H1 (cell line): ENCODE data around the gene BCL6B. TPM values are rescaled to one million over a fixed set of nuclear protein-coding genes. Genes with fewer than 3 reads are reported as not detected.

ENCODE experiments used
- CTCF ChIA-PET: fragments of 300-600 bp; sonication (Branson Sonifier 250); formaldehyde crosslinking; loops from one replicate; lab custom pipeline; 2021; ENCODE audit not compliant: partially characterized antibody; lab: Charles Lee
- POLR2A ChIA-PET: fragments of 300-600 bp; sonication (Branson Sonifier 250); formaldehyde crosslinking; loops from one replicate; lab custom pipeline; 2021; ENCODE audit warnings: inconsistent platforms; ENCODE audit not compliant: partially characterized antibody; lab: Charles Lee
- DNase-seq, 2 experiments: peaks; one replicate each; pipeline versions ENCODE4 v3.0.0 to v3.0.0-alpha.2; 2010 to 2022; ENCODE audit warnings: low spot score in 2 of 2, low read depth in 1 of 2, mixed read lengths in 1 of 2
- FAIRE-seq: peaks from 2 replicates; lab custom pipeline; 2011; peaks lifted over from hg19 to GRCh38; lab: Jason Lieb, UNC
- H2AFZ ChIP-seq: 2 replicates; pipeline ENCODE4 v1.8.1; 2012; ENCODE audit warnings: low read length, inconsistent platforms
- H2AK5ac ChIP-seq: 2 replicates; pipeline ENCODE4 v1.6.1; 2013; ENCODE audit warnings: low read depth, low read length
- H2BK120ac ChIP-seq: replicated peaks from 2 replicates; pipeline ENCODE3; 2013; ENCODE audit warnings: low read depth, low read length, inconsistent platforms
- H2BK12ac ChIP-seq: 2 replicates; pipeline ENCODE4 v1.6.1; 2013; ENCODE audit warnings: low read depth, low read length
- H2BK15ac ChIP-seq: 2 replicates; pipeline ENCODE4 v1.6.1; 2013; ENCODE audit warnings: low read length
- H2BK20ac ChIP-seq: 2 replicates; pipeline ENCODE4 v1.6.1; 2013; ENCODE audit warnings: low read length
- H2BK5ac ChIP-seq: 2 replicates; pipeline ENCODE4 v1.6.1; 2013; ENCODE audit warnings: low read depth, low read length
- H3K14ac ChIP-seq: 2 replicates; pipeline ENCODE4 v1.6.1; 2013; ENCODE audit warnings: inconsistent platforms; ENCODE audit not compliant: insufficient read length
- H3K18ac ChIP-seq: 2 replicates; pipeline ENCODE4 v1.6.1; 2013; ENCODE audit warnings: low read length; ENCODE audit errors: extremely low read depth
- H3K23ac ChIP-seq: 2 replicates; pipeline ENCODE4 v1.6.1; 2013; ENCODE audit warnings: inconsistent platforms; ENCODE audit not compliant: insufficient read length
- H3K23me2 ChIP-seq: 2 replicates; pipeline ENCODE4 v1.6.1; 2013; ENCODE audit warnings: low read depth, low read length
- H3K27ac ChIP-seq: 2 replicates; pipeline ENCODE4 v1.6.1; 2011; ENCODE audit warnings: low read depth, low read length, inconsistent platforms
- H3K27me3 ChIP-seq, 4 experiments: replicated peaks in 1 of 4; 1 replicate in 1 of 4; 2 replicates in 3 of 4; pipeline versions ENCODE4 v1.6.1 to v1.8.1; 2011 to 2013; ENCODE audit warnings: low read length in 3 of 4, mild to moderate bottlenecking in 3 of 4, inconsistent platforms in 2 of 4, mixed read lengths in 2 of 4, moderate library complexity in 1 of 4; ENCODE audit not compliant: control insufficient read depth in 3 of 4, insufficient read depth in 3 of 4; ENCODE audit errors: extremely low read depth in 1 of 4
- H3K36me3 ChIP-seq, 4 experiments: 2 replicates each; pipeline versions ENCODE4 v1.6.1 to v1.8.1; 2011 to 2013; ENCODE audit warnings: mild to moderate bottlenecking in 4 of 4, low read length in 3 of 4, moderate library complexity in 2 of 4, control low read depth in 1 of 4, inconsistent platforms in 1 of 4; ENCODE audit not compliant: insufficient read depth in 4 of 4, control insufficient read depth in 2 of 4
- H3K4ac ChIP-seq: replicated peaks from 2 replicates; pipeline ENCODE3; 2013; ENCODE audit warnings: low read length, low read depth, mixed read lengths, inconsistent platforms; ENCODE audit not compliant: insufficient read length
- H3K4me1 ChIP-seq, 4 experiments: replicated peaks in 1 of 4; 1 replicate in 1 of 4; 2 replicates in 3 of 4; pipeline versions ENCODE4 v1.6.1 to v1.8.1; 2011 to 2013; ENCODE audit warnings: low read length in 3 of 4, inconsistent platforms in 2 of 4, mixed read lengths in 1 of 4; ENCODE audit not compliant: insufficient read depth in 4 of 4, control insufficient read depth in 3 of 4
- H3K4me2 ChIP-seq, 2 experiments: 2 replicates each; pipeline versions ENCODE4 v1.6.1 to v1.8.1; 2011 to 2013; ENCODE audit warnings: low read depth in 2 of 2, low read length in 2 of 2, control low read depth in 1 of 2, inconsistent platforms in 1 of 2, mild to moderate bottlenecking in 1 of 2; ENCODE audit not compliant: insufficient read depth in 1 of 2
- H3K4me3 ChIP-seq, 4 experiments: fragments of 200-600, 300-600 bp in 1 of 4; sonication (generic), shearing (Covaris generic), sonication (Bioruptor Twin) in 1 of 4; 2 replicates each; pipeline versions ENCODE4 v1.5.1 to v1.8.1; 2011 to 2016; ENCODE audit warnings: low read length in 4 of 4, low read depth in 3 of 4, control low read depth in 2 of 4, inconsistent platforms in 2 of 4, mild to moderate bottlenecking in 2 of 4, mixed read lengths in 1 of 4, moderate library complexity in 1 of 4; ENCODE audit not compliant: insufficient read depth in 2 of 4; ENCODE audit errors: extremely low read depth in 1 of 4
- H3K56ac ChIP-seq: replicated peaks from 2 replicates; pipeline ENCODE3; 2013; ENCODE audit warnings: low read depth, mild to moderate bottlenecking, mixed read lengths, low read length, inconsistent platforms; ENCODE audit not compliant: insufficient read length
- H3K79me1 ChIP-seq: 2 replicates; pipeline ENCODE4 v1.6.1; 2013; ENCODE audit warnings: low read depth, low read length, control low read depth
- H3K79me2 ChIP-seq, 2 experiments: 2 replicates each; pipeline versions ENCODE4 v1.6.1 to v1.8.1; 2012 to 2013; ENCODE audit warnings: low read length in 2 of 2, mild to moderate bottlenecking in 2 of 2, inconsistent platforms in 1 of 2; ENCODE audit not compliant: insufficient read depth in 2 of 2, control insufficient read depth in 1 of 2
- H3K9ac ChIP-seq, 4 experiments: replicated peaks in 1 of 4; 1 replicate in 1 of 4; 2 replicates in 3 of 4; pipeline versions ENCODE4 v1.6.1 to v1.8.1; 2011 to 2013; ENCODE audit warnings: low read depth in 3 of 4, low read length in 3 of 4, control low read depth in 2 of 4, mild to moderate bottlenecking in 2 of 4, moderate library complexity in 2 of 4, inconsistent platforms in 1 of 4; ENCODE audit errors: extremely low read depth in 1 of 4
- H3K9me3 ChIP-seq, 2 experiments: 2 replicates each; pipeline versions ENCODE4 v1.6.1 to v1.8.1; 2012 to 2013; ENCODE audit warnings: mild to moderate bottlenecking in 2 of 2, moderate library complexity in 2 of 2, control low read depth in 1 of 2, inconsistent platforms in 1 of 2, low read depth in 1 of 2, low read length in 1 of 2, mixed read lengths in 1 of 2; ENCODE audit not compliant: insufficient read depth in 2 of 2
- H4K20me1 ChIP-seq, 2 experiments: replicated peaks in 1 of 2; 2 replicates each; pipeline versions ENCODE3 to v1.8.1; 2011 to 2013; ENCODE audit warnings: inconsistent platforms in 2 of 2, low read length in 2 of 2, mild to moderate bottlenecking in 1 of 2; ENCODE audit not compliant: insufficient read depth in 2 of 2, control insufficient read depth in 1 of 2
- H4K5ac ChIP-seq: 2 replicates; pipeline ENCODE4 v1.6.1; 2013; ENCODE audit warnings: low read length, low read depth, mixed read lengths, inconsistent platforms; ENCODE audit not compliant: insufficient read length
- H4K8ac ChIP-seq: 2 replicates; pipeline ENCODE4 v1.8.0; 2013; ENCODE audit warnings: mild to moderate bottlenecking, moderate library complexity, low read length, inconsistent platforms; ENCODE audit not compliant: insufficient read depth; ENCODE audit errors: extremely low read depth
- H4K91ac ChIP-seq: replicated peaks from 2 replicates; pipeline ENCODE3; 2013; ENCODE audit warnings: low read length, mixed read lengths, inconsistent platforms; ENCODE audit not compliant: insufficient read length
- CEBPB ChIP-seq: IDR thresholded peaks from 2 replicates; pipeline ENCODE4 v1.6.1; 2012; ENCODE audit warnings: low read depth, low read length
- EGR1 ChIP-seq: IDR thresholded peaks from 2 replicates; pipeline ENCODE4 v1.6.1; 2011; ENCODE audit warnings: low read depth, low read length, borderline replicate concordance
- PHF8 ChIP-seq: fragments of 200-600 bp; sonication (generic); conservative IDR thresholded peaks from 2 replicates; pipeline ENCODE4 v1.7.1; 2012; ENCODE audit warnings: low read depth, mild to moderate bottlenecking, inconsistent platforms, low read length, moderate library complexity
- WGBS, 2 experiments: shearing (Covaris generic) in 1 of 2; methylation state at CpG; one replicate each; pipeline versions ENCODE4 v1.1.6 to v1.1.7; 2013 to 2015; ENCODE audit warnings: low lambda C conversion rate in 2 of 2, mixed read lengths in 2 of 2, inconsistent platforms in 1 of 2, low coverage in 1 of 2, missing lambda C conversion rate in 1 of 2; ENCODE audit not compliant: insufficient replicate concordance in 2 of 2, insufficient coverage in 1 of 2, insufficient read length in 1 of 2; ENCODE audit errors: extremely low coverage in 1 of 2, missing lambda C conversion rate in 1 of 2; 5-methylcytosine and 5-hydroxymethylcytosine counted together
- polyA plus RNA-seq, 7 experiments: library from polyadenylated mRNA; depleted of rRNA in 3 of 7; stranded (reverse) in 5 of 7; unstranded in 2 of 7; fragments of >200 nt in 5 of 7; fragments of 200-250 nt in 2 of 7; gene quantifications; 1 replicate in 5 of 7; 2 replicates in 1 of 7; 4 replicates in 1 of 7; pipeline versions ENCODE4 v1.2.1 to v1.2.3, GENCODE V29; 2011 to 2013; ENCODE audit warnings: missing spikeins in 2 of 7, mixed read lengths in 2 of 7
- total RNA-seq: library from RNA; stranded (reverse); fragmentation: NEBNext Ultra II Directional; extraction: Animal tissue kit (Norgen Biotek cat#: 25700); gene quantifications from 2 replicates; pipeline ENCODE4 v1.2.1, GENCODE V29; 2021
- TF ChIP-seq, protein P1 (sequence below): IDR thresholded peaks from 2 replicates; pipeline ENCODE4 v1.6.1; 2012; ENCODE audit warnings: inconsistent platforms

BCL6B gene
- total and polyA plus RNA-seq, 2 of the 8 experiments (the other 6 are each of a cell fraction or from before 2014, with no cell fraction given), result 6.6 to 8.7 TPM

DNA sequence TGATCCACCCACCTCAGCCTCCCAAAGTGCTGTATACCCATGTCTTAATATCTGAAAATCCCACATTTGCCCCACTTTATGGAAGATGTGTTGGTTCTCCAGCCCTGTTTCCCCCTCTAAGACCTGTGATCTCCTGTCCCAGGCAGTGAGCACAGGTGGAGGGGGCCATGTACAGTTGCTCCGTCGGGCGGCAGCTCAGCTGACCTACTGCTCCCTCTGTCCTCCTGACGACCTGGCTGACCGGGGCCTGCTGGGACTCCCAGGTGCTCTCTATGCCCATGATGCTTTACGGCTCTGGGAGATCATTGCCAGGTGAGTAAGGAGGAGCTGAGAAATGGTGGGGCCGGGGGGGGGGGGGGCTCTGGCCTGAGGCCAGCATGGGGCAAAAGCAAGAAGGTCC is 17.1 kb upstream of the BCL6B start:
- peaks cover 0 to 4% (median under 1%) of the 10 kb centered on the region in 4 experiments; a peak in 3 of 8 replicates for H3K36me3 ChIP-seq
- peaks cover 0 to 11% of the 10 kb centered on the region in 2 experiments; a peak in 3 of 4 replicates for H3K79me2 ChIP-seq
- no peak overlapping the region for H3K4me2 ChIP-seq
- TF ChIP-seq EGR1 (no peak), CEBPB (no peak), PHF8 (no peak)
- TF ChIP-seq, protein P1, sequence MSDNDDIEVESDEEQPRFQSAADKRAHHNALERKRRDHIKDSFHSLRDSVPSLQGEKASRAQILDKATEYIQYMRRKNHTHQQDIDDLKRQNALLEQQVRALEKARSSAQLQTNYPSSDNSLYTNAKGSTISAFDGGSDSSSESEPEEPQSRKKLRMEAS, result no peak
- H2BK120ac ChIP-seq, result no peak overlapping the region
- H4K8ac ChIP-seq, result no peak overlapping the region
- no peaks in the 10 kb centered on the region for H3K23me2 ChIP-seq
- no peak overlapping the region for H4K5ac ChIP-seq
- DNase-seq (no peak), FAIRE-seq (no peak)
- H3K27ac ChIP-seq, result no peak overlapping the region
- 80% methylated on average over 2 of the region's 7 CpGs; no CpG with 5 or more reads in 1 of the 2 experiments for WGBS, 2 experiments
- ChIA-PET CTCF (interaction anchor here (1.2 to 11.1 kb wide), 10 partner anchors 10 to 509 kb away, joined by 3 to 152 read pairs (median 11); partner anchors contain the start of genes ALOX12 and SLC13A5), POLR2A (no interaction called here)
- no peak overlapping the region for H3K14ac ChIP-seq
- no peaks in the 10 kb centered on the region for H3K4me1 ChIP-seq
- H2AK5ac ChIP-seq, result no peak overlapping the region
- H3K9me3 ChIP-seq, result no peaks in the 10 kb centered on the region
- no peak overlapping the region for H3K56ac ChIP-seq
- H3K9ac ChIP-seq, result no peak overlapping the region
- H4K20me1 ChIP-seq, result peaks cover 7 to 9% of the 10 kb centered on the region in 2 experiments
- H4K91ac ChIP-seq, result no peak overlapping the region
- H2BK20ac ChIP-seq, result no peak overlapping the region
- peaks cover 1% of the 10 kb centered on the region; the same call in 1 of the 2 replicates for H3K79me1 ChIP-seq
- no peak overlapping the region for H2BK12ac ChIP-seq
- H2BK15ac ChIP-seq, result no peak overlapping the region
- H3K27me3 ChIP-seq, result no peaks in the 10 kb centered on the region
- no peak overlapping the region for H3K4me3 ChIP-seq
- no peak overlapping the region for H2BK5ac ChIP-seq
- no peak overlapping the region for H2AFZ ChIP-seq
- H3K4ac ChIP-seq, result no peak overlapping the region
- H3K18ac ChIP-seq, result no peak overlapping the region
- H3K23ac ChIP-seq, result no peak overlapping the region
